A549 (cell line): Measurements from ENCODE around the gene C2orf49.

Experiments used
- ELK1 ChIP-seq: fragments of 150-350 bp; IDR thresholded peaks from 2 replicates; pipeline ENCODE4 v1.6.1; 2014; ENCODE audit warnings: low read depth, mild to moderate bottlenecking, low read length
- HES2 ChIP-seq: fragments of >200 bp; sonication (Bioruptor Twin); formaldehyde crosslinking; IDR thresholded peaks from 2 replicates; pipeline ENCODE4 v1.6.1; 2016
- SMC3 ChIP-seq: fragments of >200 bp; sonication (Bioruptor Twin); formaldehyde crosslinking; IDR thresholded peaks from 3 replicates; pipeline ENCODE4 v1.6.1; 2018; ENCODE audit warnings: inconsistent platforms
- USF2 ChIP-seq: fragments of 450-650 bp; IDR thresholded peaks from 2 replicates; pipeline ENCODE4 v1.6.1; 2014; ENCODE audit warnings: antibody characterized with exemption

DNA sequence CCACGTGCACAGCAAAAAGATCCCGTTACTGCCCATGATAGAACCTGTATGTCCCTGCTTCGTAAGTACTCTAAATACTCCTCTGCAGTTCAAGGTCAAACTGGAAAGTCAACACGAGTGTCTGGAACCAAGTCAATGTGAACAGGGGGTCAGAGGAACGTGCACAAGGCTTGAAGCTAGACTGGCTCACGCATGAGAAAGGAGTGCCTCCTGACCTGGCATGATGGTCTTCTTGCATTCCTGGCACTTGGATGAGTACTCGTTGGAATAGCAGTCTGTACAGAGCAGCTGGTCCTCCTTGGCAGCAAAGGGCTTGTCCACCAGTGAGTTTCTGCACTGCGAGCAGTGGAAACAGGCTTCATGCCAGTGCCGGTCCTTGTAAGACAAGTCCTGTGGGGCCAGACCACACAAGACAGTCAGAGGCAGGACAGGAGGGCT is 36.0 kb downstream of the C2orf49 start:
- TF ChIP-seq HES2, result no peak
- TF ChIP-seq ELK1, result no peak
- TF ChIP-seq SMC3, result no peak
- no peak for TF ChIP-seq USF2
